MCF 10A (cell line): Measurements from ENCODE around the gene GNPTG. TPM values are rescaled to one million over a fixed set of nuclear protein-coding genes. Genes with fewer than 3 reads are reported as not detected.

Experiments used
- BruUV-seq: library from RNA; stranded (reverse); fragments of 400-500 nt; replicated peaks from 2 replicates; lab custom pipeline; 2021; lab: Mats Ljungman, UMichigan
- CTCF ChIA-PET: fragments of 300-600 bp; sonication (Branson Sonifier 250); formaldehyde crosslinking; extraction: SDS; loops from one replicate; lab custom pipeline; 2021; ENCODE audit warnings: antibody characterized with exemption, inconsistent platforms; lab: Yijun Ruan, JAX
- POLR2A ChIA-PET: fragments of 300-600, 350-650 bp; sonication (Branson Sonifier 250); formaldehyde crosslinking; extraction: SDS; loops from one replicate; lab custom pipeline; 2020; ENCODE audit warnings: antibody characterized with exemption, inconsistent platforms; lab: Yijun Ruan, JAX
- DNase-seq: peaks from one replicate; pipeline ENCODE4 v3.0.0-alpha.2; 2018; ENCODE audit not compliant: unreplicated experiment
- H3K27ac Mint-ChIP-seq: one replicate; pipeline ENCODE4 v1.8.0; 2022; ENCODE audit warnings: mild to moderate bottlenecking, low read depth, mixed read lengths; ENCODE audit not compliant: unreplicated experiment
- H3K27me3 Mint-ChIP-seq: one replicate; pipeline ENCODE4 v1.8.0; 2022; ENCODE audit warnings: mixed read lengths; ENCODE audit not compliant: insufficient read depth, unreplicated experiment
- H3K36me3 Mint-ChIP-seq: one replicate; pipeline ENCODE4 v1.8.0; 2022; ENCODE audit warnings: mild to moderate bottlenecking, moderate library complexity, mixed read lengths; ENCODE audit not compliant: insufficient read depth, unreplicated experiment
- H3K4me1 Mint-ChIP-seq: one replicate; pipeline ENCODE4 v1.8.0; 2022; ENCODE audit warnings: mixed read lengths; ENCODE audit not compliant: insufficient read depth, unreplicated experiment
- H3K4me3 Mint-ChIP-seq: one replicate; pipeline ENCODE4 v1.8.0; 2022; ENCODE audit warnings: mild to moderate bottlenecking, moderate library complexity, mixed read lengths; ENCODE audit not compliant: unreplicated experiment
- H3K9me3 Mint-ChIP-seq: one replicate; pipeline ENCODE4 v1.8.0; 2022; ENCODE audit warnings: mixed read lengths; ENCODE audit not compliant: unreplicated experiment
- intact Hi-C: fragments of 100-400 bp; cut with micrococcal nuclease; formaldehyde crosslinking; loops from 2 replicates; pipeline ENCODE4 v1.14.1; 2022
- total RNA-seq: library from RNA; stranded (reverse); gene quantifications from 2 replicates; pipeline ENCODE4 v1.2.3, GENCODE V29; 2022
- TF ChIP-seq, protein P1 (sequence below): fragments of 200-600 bp; IDR thresholded peaks from one replicate; pipeline ENCODE4 v1.8.0; 2022; ENCODE audit warnings: antibody characterized with exemption, mild to moderate bottlenecking; ENCODE audit not compliant: unreplicated experiment

GNPTG gene
- total RNA-seq, 1 experiment from 2014 or later: 37.6 TPM

GRCh38 chr16:1394367-1394951 lies 42.7 kb downstream of the GNPTG start:
- CTCF ChIA-PET: no interaction called here
- Mint-ChIP-seq H3K36me3 (peaks cover 6% of the 10 kb centered on the region), H3K27me3 (no peaks in the 10 kb centered on the region), H3K4me1 (no peaks in the 10 kb centered on the region), H3K4me3 (no peak overlapping the region), H3K27ac (no peak overlapping the region), H3K9me3 (no peaks in the 10 kb centered on the region)
- BruUV-seq: no TSS peak
- DNase-seq: no peak
- TF ChIP-seq, protein P1, sequence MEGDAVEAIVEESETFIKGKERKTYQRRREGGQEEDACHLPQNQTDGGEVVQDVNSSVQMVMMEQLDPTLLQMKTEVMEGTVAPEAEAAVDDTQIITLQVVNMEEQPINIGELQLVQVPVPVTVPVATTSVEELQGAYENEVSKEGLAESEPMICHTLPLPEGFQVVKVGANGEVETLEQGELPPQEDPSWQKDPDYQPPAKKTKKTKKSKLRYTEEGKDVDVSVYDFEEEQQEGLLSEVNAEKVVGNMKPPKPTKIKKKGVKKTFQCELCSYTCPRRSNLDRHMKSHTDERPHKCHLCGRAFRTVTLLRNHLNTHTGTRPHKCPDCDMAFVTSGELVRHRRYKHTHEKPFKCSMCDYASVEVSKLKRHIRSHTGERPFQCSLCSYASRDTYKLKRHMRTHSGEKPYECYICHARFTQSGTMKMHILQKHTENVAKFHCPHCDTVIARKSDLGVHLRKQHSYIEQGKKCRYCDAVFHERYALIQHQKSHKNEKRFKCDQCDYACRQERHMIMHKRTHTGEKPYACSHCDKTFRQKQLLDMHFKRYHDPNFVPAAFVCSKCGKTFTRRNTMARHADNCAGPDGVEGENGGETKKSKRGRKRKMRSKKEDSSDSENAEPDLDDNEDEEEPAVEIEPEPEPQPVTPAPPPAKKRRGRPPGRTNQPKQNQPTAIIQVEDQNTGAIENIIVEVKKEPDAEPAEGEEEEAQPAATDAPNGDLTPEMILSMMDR: no peak
- intact Hi-C loops: no loop called here
- POLR2A ChIA-PET: no interaction called here

DNA sequence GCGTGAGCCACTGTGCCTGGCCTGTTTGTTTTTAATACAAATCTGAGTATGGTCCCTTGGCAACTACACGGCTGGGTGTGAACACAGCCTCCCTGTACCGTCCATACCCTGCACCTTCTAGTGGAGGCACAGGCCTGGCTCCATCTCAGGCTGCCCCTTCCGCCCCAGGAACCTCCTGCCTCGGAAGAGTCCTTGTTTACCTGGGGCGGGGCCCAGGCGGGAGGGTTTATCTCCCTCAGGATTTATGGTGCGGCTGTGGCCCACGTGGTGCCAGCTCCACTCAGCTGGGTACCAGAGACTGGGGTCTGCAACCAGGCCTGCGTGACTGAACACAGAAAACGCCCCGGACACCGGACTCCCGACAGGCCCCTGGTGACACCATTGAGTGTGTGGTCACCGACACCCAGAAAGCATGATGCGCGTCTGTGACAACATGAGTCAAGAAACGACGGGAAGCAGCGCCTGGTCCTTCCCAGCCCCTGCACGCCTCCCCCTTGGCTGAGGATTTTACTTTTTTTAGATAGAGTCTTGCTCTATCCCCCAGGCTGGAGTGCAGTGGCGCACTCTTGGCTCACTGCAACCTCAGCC lies 43.8 kb downstream of the GNPTG start:
- intact Hi-C loops: no loop called here
- H3K27ac Mint-ChIP-seq: no peak overlapping the region
- DNase-seq: no peak
- no peak overlapping the region for H3K4me3 Mint-ChIP-seq
- no peaks in the 10 kb centered on the region for H3K4me1 Mint-ChIP-seq
- ChIA-PET POLR2A (no interaction called here), CTCF (interaction anchor here (1.3 kb wide), 1 partner anchor 17 kb away, joined by 3 read pairs; no protein-coding TSS in a partner anchor)
- no TSS peak for BruUV-seq
- no peaks in the 10 kb centered on the region for H3K27me3 Mint-ChIP-seq
- no peaks in the 10 kb centered on the region for H3K9me3 Mint-ChIP-seq
- peaks cover 6% of the 10 kb centered on the region for H3K36me3 Mint-ChIP-seq
- TF ChIP-seq, protein P1: no peak

- TF ChIP-seq, protein P1: no peak
- peaks cover 15% of the 10 kb centered on the region for H3K36me3 Mint-ChIP-seq
- CTCF ChIA-PET: no interaction called here
- POLR2A ChIA-PET: interaction anchor here (1.4 kb wide), 1 partner anchor 10 kb away, joined by 4 read pairs; no protein-coding TSS in a partner anchor
- no peaks in the 10 kb centered on the region for H3K27me3 Mint-ChIP-seq
- no peaks in the 10 kb centered on the region for H3K4me1 Mint-ChIP-seq
- H3K4me3 Mint-ChIP-seq: no peak overlapping the region
- no peak for DNase-seq
- intact Hi-C loops: no loop called here
- no peaks in the 10 kb centered on the region for H3K9me3 Mint-ChIP-seq
- BruUV-seq: no TSS peak
- no peak overlapping the region for H3K27ac Mint-ChIP-seq
Measured at GRCh38 chr16:1397779-1398178, 46.0 kb downstream of the GNPTG start.

GRCh38 chr16:1398351-1398750 lies 46.6 kb downstream of the GNPTG start:
- intact Hi-C loops: no loop called here
- Mint-ChIP-seq H3K4me3 (no peak overlapping the region), H3K4me1 (no peaks in the 10 kb centered on the region), H3K27ac (no peak overlapping the region), H3K36me3 (peaks cover 20% of the 10 kb centered on the region), H3K9me3 (no peaks in the 10 kb centered on the region), H3K27me3 (no peaks in the 10 kb centered on the region)
- DNase-seq: no peak
- ChIA-PET POLR2A (interaction anchor here (1.4 kb wide), 1 partner anchor 10 kb away, joined by 4 read pairs; no protein-coding TSS in a partner anchor), CTCF (no interaction called here)
- TF ChIP-seq, protein P1: no peak
- no TSS peak for BruUV-seq
